WI38 (cell line): Measurements from ENCODE around the gene RAE1.

Experiments used
- H3K4me3 ChIP-seq: 2 replicates; pipeline ENCODE4 v1.5.1; 2011; ENCODE audit warnings: low read depth, mild to moderate bottlenecking, control low read depth, low read length
- CTCF ChIP-seq: IDR thresholded peaks from 2 replicates; pipeline ENCODE4 v1.5.1; 2012; ENCODE audit warnings: low read depth, mild to moderate bottlenecking, control low read depth, low read length

The RAE1 gene

DNA sequence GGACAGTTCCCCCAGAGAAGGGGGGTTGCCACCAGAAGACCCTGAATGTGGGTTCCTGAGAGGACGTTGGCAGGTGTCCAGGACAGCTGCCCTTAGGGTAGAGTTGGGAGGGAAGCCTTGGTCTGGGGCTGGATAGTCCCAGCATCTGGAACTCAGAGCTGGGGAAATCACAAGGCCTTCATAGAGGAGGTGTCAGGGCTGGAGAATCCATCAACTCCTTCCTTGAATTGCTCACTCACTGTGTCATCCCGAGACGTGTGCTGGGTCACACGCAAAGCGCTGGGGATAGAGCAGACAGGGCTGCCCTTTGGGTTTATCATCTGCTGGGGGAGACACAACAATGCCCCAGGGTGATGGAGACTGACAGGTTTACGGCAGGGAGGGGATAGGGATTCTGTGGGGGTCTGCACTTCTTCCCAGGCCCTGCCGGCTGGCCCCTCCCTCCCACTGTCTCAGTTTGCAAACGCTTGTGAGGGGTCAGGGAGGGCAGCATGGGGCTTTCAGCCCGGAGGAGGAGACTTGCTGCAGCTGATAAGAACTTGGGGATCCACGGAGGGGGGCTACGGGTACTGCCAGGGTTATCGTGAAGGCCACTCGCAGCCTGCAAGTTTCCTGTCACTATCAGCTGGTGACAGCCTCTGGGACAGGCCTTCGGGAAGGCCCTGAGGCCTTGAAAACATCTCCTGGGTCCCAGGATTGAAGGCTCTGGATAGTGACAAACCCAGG, 58.8 kb downstream of the RAE1 start:
- no peak overlapping the region for H3K4me3 ChIP-seq
- TF ChIP-seq CTCF, result no peak

DNA sequence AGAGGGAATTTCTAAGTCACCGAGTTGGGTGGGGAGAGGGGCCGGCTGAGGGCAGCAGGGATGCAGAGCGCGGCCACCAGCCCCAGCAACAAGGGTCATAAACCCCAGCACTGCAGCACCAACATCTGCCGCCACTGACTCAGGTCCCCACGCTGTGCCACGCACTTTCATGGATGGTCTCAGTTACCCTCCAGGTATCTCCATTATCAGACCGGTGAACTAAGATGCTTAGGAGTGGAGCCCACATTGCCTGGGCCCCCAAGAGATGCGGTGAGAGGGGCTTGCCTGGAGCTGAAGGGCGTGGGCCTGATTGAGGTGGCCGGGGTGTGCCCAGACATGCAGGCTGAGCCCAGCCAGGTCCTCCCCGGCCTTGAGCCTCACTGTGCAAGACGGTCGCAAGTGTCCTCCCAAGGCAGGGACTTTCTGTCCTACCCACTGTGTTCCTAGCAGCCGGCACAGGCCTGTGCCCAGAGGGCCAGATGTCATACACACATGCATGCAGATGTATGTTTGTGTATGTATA, 59.4 kb downstream of the RAE1 start:
- TF ChIP-seq CTCF, result no peak
- H3K4me3 ChIP-seq, result no peak overlapping the region

DNA sequence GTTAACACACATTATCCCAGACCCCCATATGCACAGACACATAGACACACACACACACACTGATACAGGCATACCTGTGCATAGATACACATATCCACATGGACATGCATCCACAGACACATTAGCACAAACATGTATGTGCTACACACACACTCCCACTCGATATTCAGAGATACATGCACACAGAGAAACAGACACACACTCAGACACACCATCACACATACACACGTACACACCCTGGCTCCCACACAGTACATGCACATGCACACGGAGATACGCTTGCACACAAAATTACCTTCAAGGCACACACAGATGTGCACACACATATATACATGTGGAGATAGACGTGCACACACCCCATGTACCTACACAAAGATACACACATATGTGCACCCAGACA, 59.9 kb downstream of the RAE1 start:
- H3K4me3 ChIP-seq, result no peak overlapping the region
- TF ChIP-seq CTCF, result no peak

- TF ChIP-seq CTCF, result no peak
- no peak overlapping the region for H3K4me3 ChIP-seq
Measured at GRCh38 chr20:57411406-57412283, 60.6 kb downstream of the RAE1 start.

- no peak overlapping the region for H3K4me3 ChIP-seq
- TF ChIP-seq CTCF, result no peak
Measured at GRCh38 chr20:57412347-57413029, 61.4 kb downstream of the RAE1 start.

- no peak overlapping the region for H3K4me3 ChIP-seq
- TF ChIP-seq CTCF, result no peak
Measured at GRCh38 chr20:57413986-57414385, 62.9 kb downstream of the RAE1 start.
